Stimulated activated CD4-positive, alpha-beta T cell treated with anti-CD3 and anti-CD28 coated beads, Interleukin-15, amount 100 ng/mL, for 1 hour (primary cell): Measurements from ENCODE around the gene PPP2R5E.

Source experiments
- DNase-seq, 2 donors: peaks; one replicate each; pipeline ENCODE4 v3.0.0-alpha.2; 2020; ENCODE audit warnings: low read depth in 1 of 2, low spot score in 1 of 2

PPP2R5E gene

GRCh38 chr14:63472986-63473788, 70.0 kb downstream of the PPP2R5E start:
- no peak for DNase-seq

GRCh38 chr14:63470962-63471793, 72.0 kb downstream of the PPP2R5E start:
- DNase-seq, result no peak

- no peak for DNase-seq
These were observed 74.9 kb downstream of the PPP2R5E start for GRCh38 chr14:63468294-63468693.

GRCh38 chr14:63467440-63468072, 75.6 kb downstream of the PPP2R5E start:
- no peak for DNase-seq

- DNase-seq, result no peak
These were observed 77.8 kb downstream of the PPP2R5E start for GRCh38 chr14:63465347-63465746.

- DNase-seq, result no peak
These were observed 82.4 kb downstream of the PPP2R5E start for GRCh38 chr14:63460680-63461369.

GRCh38 chr14:63459738-63460137, 83.4 kb downstream of the PPP2R5E start:
- no peak for DNase-seq

GRCh38 chr14:63457498-63457897, 85.7 kb downstream of the PPP2R5E start:
- DNase-seq, result no peak

GRCh38 chr14:63454863-63455622, 88.1 kb downstream of the PPP2R5E start:
- DNase-seq, result no peak

- no peak for DNase-seq
These were observed 88.7 kb downstream of the PPP2R5E start for GRCh38 chr14:63454436-63454835.

- no peak for DNase-seq
These were observed 89.7 kb downstream of the PPP2R5E start for GRCh38 chr14:63453443-63453936.

GRCh38 chr14:63452796-63453195, 90.4 kb downstream of the PPP2R5E start:
- no peak for DNase-seq

GRCh38 chr14:63448841-63449240, 94.3 kb downstream of the PPP2R5E start:
- no peak for DNase-seq

GRCh38 chr14:63444588-63444987, 98.6 kb downstream of the PPP2R5E start:
- DNase-seq, result no peak

GRCh38 chr14:63443988-63444387, 99.2 kb downstream of the PPP2R5E start:
- no peak for DNase-seq

GRCh38 chr14:63443361-63443760, 99.8 kb downstream of the PPP2R5E start:
- no peak for DNase-seq

- DNase-seq, result no peak
These were observed 105.0 kb downstream of the PPP2R5E start for GRCh38 chr14:63438065-63438757.

- DNase-seq, result no peak
These were observed 106.7 kb downstream of the PPP2R5E start for GRCh38 chr14:63436286-63437098.

GRCh38 chr14:63435838-63436237, 107.3 kb downstream of the PPP2R5E start:
- DNase-seq, result no peak
